HepG2 (cell line): ENCODE measurements around the gene VWCE. TPM values are rescaled to one million over a fixed set of nuclear protein-coding genes. Genes with fewer than 3 reads are reported as not detected.

ENCODE experiments used
- AHR ChIP-seq: IDR thresholded peaks from 2 replicates; pipeline ENCODE4 v1.6.1; 2018; ENCODE audit warnings: missing genetic modification reagents, missing compliant biosample characterization
- CBFB ChIP-seq: sonication (generic); formaldehyde crosslinking; IDR thresholded peaks from 2 replicates; pipeline ENCODE4 v1.4.0; 2020; ENCODE audit warnings: missing genetic modification reagents
- FOXK1 ChIP-seq: sonication (generic); formaldehyde crosslinking; IDR thresholded peaks from 2 replicates; pipeline ENCODE4 v1.4.0; 2020; ENCODE audit warnings: low read depth, missing genetic modification reagents, borderline replicate concordance
- JARID2 ChIP-seq: sonication (generic); formaldehyde crosslinking; IDR thresholded peaks from 2 replicates; pipeline ENCODE4 v1.8.1; 2023; ENCODE audit warnings: missing genetic modification reagents, inconsistent platforms; ENCODE audit not compliant: insufficient replicate concordance
- MED8 ChIP-seq: sonication (generic); formaldehyde crosslinking; IDR thresholded peaks from 2 replicates; pipeline ENCODE4 v1.8.1; 2023; ENCODE audit warnings: mild to moderate bottlenecking, missing genetic modification reagents; ENCODE audit not compliant: insufficient replicate concordance
- SMYD3 ChIP-seq: sonication (generic); formaldehyde crosslinking; IDR thresholded peaks from 2 replicates; pipeline ENCODE4 v1.8.1; 2023; ENCODE audit warnings: mild to moderate bottlenecking, missing genetic modification reagents
- SPEN ChIP-seq: sonication (generic); formaldehyde crosslinking; IDR thresholded peaks from 2 replicates; pipeline ENCODE4 v1.5.1; 2020; ENCODE audit warnings: low read depth, mild to moderate bottlenecking, missing genetic modification reagents
- WIZ ChIP-seq: sonication (generic); formaldehyde crosslinking; IDR thresholded peaks from 2 replicates; pipeline ENCODE4 v1.5.1; 2020; ENCODE audit warnings: mild to moderate bottlenecking, missing genetic modification reagents
- ZBTB3 ChIP-seq: sonication (generic); formaldehyde crosslinking; IDR thresholded peaks from 2 replicates; pipeline ENCODE4 v1.4.0; 2020; ENCODE audit warnings: low read depth, mild to moderate bottlenecking, moderate library complexity, missing genetic modification reagents, borderline replicate concordance
- ZBTB42 ChIP-seq: sonication (generic); formaldehyde crosslinking; IDR thresholded peaks from 2 replicates; pipeline ENCODE4 v1.5.0; 2020; ENCODE audit warnings: mild to moderate bottlenecking, missing genetic modification reagents
- ZFP36L1 ChIP-seq: sonication (generic); formaldehyde crosslinking; IDR thresholded peaks from 2 replicates; pipeline ENCODE4 v1.8.0; 2022; ENCODE audit warnings: mild to moderate bottlenecking, missing genetic modification reagents, moderate library complexity
- polyA plus RNA-seq, 8 experiments: library from polyadenylated mRNA; depleted of rRNA in 3 of 8; stranded (reverse) in 7 of 8; unstranded in 1 of 8; fragments of >200 nt; fragmentation: Illumina TruSeq in 4 of 8; extraction: Trizol in 4 of 8; gene quantifications; 2 replicates each; pipeline versions ENCODE4 v1.2.1 to v1.2.3, GENCODE V29; 2011 to 2016; ENCODE audit warnings: low read depth in 4 of 8, missing spikeins in 1 of 8, mixed read lengths in 1 of 8; ENCODE audit not compliant: insufficient read depth in 1 of 8
- total RNA-seq, 5 experiments: library from RNA; depleted of rRNA; stranded (reverse); fragments of >200 nt; fragmentation: Illumina TruSeq; extraction: Trizol; gene quantifications; 2 replicates each; pipeline ENCODE4 v1.2.3, GENCODE V29; 2016; ENCODE audit warnings: low read depth in 1 of 5
- TF ChIP-seq, protein P1 (sequence below): sonication (generic); formaldehyde crosslinking; IDR thresholded peaks from 2 replicates; pipeline ENCODE4 v1.8.1; 2022; ENCODE audit warnings: low read depth, mild to moderate bottlenecking, missing genetic modification reagents
- TF ChIP-seq, protein P2 (sequence below): sonication (generic); formaldehyde crosslinking; IDR thresholded peaks from 2 replicates; pipeline ENCODE4 v1.8.0; 2022; ENCODE audit warnings: missing genetic modification reagents, mild to moderate bottlenecking, moderate library complexity, borderline replicate concordance
- TF ChIP-seq, protein P3 (sequence below): sonication (generic); formaldehyde crosslinking; IDR thresholded peaks from 2 replicates; pipeline ENCODE4 v1.5.0; 2020; ENCODE audit warnings: mild to moderate bottlenecking, missing genetic modification reagents
- TF ChIP-seq, protein P4 (sequence below): IDR thresholded peaks from 2 replicates; pipeline ENCODE4 v1.6.1; 2012; ENCODE audit warnings: low read length, improper control_type of control experiment
- TF ChIP-seq, protein P5 (sequence below): sonication (generic); formaldehyde crosslinking; IDR thresholded peaks from 2 replicates; pipeline ENCODE4 v1.5.1; 2020; ENCODE audit warnings: missing genetic modification reagents, mild to moderate bottlenecking, borderline replicate concordance

The VWCE gene
- total and polyA plus RNA-seq, 2 of the 13 experiments (the other 11 are each of a cell fraction or from before 2014, with no cell fraction given), result 27.6 to 58.3 TPM

DNA sequence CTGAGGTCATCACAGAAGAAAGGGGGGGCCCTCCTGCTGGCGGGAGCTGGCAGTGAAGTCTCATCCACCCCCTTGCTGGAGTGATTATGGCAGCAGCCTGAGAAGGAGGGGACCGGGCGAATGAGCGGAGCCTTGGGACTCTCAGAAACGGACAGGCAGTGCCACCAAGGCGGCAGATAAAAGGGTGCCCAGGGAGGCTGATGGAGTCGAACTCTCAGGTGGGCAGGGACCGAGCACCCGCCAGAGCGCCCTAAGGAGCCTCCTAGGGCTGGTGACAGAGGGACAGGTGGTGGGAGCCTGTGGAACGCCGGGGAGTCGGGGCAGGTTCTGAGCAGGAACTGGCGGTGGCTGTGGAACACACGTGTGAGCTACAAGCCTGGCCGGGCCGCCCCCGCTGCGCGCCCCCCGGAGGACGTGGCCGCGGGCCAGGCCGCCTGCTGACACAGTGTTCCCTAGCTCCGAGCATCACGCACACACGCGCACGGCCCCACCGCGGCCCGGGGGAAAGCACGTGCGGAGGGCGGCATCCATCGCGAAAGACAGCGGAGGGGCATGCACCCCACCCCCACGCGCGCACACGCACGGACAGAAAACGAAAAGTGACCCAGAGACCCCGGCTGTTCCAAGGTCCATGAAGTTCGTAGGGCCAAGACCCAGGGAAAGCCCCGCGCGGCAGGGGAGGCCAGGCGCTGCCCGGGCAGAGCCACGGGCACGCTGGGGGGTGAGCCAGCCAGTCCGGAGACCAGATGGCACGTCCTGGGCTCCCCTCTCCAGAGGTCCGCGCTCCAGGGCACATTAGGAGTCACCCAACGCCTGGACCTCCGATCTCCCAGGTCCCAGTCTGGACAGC is 1.0 kb downstream of the VWCE start (continued):
- TF ChIP-seq, protein P1, sequence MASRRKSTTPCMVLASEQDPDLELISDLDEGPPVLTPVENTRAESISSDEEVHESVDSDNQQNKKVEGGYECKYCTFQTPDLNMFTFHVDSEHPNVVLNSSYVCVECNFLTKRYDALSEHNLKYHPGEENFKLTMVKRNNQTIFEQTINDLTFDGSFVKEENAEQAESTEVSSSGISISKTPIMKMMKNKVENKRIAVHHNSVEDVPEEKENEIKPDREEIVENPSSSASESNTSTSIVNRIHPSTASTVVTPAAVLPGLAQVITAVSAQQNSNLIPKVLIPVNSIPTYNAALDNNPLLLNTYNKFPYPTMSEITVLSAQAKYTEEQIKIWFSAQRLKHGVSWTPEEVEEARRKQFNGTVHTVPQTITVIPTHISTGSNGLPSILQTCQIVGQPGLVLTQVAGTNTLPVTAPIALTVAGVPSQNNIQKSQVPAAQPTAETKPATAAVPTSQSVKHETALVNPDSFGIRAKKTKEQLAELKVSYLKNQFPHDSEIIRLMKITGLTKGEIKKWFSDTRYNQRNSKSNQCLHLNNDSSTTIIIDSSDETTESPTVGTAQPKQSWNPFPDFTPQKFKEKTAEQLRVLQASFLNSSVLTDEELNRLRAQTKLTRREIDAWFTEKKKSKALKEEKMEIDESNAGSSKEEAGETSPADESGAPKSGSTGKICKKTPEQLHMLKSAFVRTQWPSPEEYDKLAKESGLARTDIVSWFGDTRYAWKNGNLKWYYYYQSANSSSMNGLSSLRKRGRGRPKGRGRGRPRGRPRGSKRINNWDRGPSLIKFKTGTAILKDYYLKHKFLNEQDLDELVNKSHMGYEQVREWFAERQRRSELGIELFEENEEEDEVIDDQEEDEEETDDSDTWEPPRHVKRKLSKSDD (CRISPR knock-in tag), result no peak
- TF ChIP-seq MED8 (CRISPR knock-in tag), result peak; percentile 50
- TF ChIP-seq ZBTB42 (CRISPR knock-in tag), result no peak
- TF ChIP-seq, protein P2, sequence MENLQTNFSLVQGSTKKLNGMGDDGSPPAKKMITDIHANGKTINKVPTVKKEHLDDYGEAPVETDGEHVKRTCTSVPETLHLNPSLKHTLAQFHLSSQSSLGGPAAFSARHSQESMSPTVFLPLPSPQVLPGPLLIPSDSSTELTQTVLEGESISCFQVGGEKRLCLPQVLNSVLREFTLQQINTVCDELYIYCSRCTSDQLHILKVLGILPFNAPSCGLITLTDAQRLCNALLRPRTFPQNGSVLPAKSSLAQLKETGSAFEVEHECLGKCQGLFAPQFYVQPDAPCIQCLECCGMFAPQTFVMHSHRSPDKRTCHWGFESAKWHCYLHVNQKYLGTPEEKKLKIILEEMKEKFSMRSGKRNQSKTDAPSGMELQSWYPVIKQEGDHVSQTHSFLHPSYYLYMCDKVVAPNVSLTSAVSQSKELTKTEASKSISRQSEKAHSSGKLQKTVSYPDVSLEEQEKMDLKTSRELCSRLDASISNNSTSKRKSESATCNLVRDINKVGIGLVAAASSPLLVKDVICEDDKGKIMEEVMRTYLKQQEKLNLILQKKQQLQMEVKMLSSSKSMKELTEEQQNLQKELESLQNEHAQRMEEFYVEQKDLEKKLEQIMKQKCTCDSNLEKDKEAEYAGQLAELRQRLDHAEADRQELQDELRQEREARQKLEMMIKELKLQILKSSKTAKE (CRISPR knock-in tag), result no peak
- TF ChIP-seq SPEN (CRISPR knock-in tag), result peak; percentile 66
- TF ChIP-seq, protein P3, sequence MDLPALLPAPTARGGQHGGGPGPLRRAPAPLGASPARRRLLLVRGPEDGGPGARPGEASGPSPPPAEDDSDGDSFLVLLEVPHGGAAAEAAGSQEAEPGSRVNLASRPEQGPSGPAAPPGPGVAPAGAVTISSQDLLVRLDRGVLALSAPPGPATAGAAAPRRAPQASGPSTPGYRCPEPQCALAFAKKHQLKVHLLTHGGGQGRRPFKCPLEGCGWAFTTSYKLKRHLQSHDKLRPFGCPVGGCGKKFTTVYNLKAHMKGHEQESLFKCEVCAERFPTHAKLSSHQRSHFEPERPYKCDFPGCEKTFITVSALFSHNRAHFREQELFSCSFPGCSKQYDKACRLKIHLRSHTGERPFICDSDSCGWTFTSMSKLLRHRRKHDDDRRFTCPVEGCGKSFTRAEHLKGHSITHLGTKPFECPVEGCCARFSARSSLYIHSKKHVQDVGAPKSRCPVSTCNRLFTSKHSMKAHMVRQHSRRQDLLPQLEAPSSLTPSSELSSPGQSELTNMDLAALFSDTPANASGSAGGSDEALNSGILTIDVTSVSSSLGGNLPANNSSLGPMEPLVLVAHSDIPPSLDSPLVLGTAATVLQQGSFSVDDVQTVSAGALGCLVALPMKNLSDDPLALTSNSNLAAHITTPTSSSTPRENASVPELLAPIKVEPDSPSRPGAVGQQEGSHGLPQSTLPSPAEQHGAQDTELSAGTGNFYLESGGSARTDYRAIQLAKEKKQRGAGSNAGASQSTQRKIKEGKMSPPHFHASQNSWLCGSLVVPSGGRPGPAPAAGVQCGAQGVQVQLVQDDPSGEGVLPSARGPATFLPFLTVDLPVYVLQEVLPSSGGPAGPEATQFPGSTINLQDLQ, result no peak
- TF ChIP-seq WIZ (CRISPR knock-in tag), result peak; percentile 68; the same call in 1 of the 2 replicates
- TF ChIP-seq, protein P4, sequence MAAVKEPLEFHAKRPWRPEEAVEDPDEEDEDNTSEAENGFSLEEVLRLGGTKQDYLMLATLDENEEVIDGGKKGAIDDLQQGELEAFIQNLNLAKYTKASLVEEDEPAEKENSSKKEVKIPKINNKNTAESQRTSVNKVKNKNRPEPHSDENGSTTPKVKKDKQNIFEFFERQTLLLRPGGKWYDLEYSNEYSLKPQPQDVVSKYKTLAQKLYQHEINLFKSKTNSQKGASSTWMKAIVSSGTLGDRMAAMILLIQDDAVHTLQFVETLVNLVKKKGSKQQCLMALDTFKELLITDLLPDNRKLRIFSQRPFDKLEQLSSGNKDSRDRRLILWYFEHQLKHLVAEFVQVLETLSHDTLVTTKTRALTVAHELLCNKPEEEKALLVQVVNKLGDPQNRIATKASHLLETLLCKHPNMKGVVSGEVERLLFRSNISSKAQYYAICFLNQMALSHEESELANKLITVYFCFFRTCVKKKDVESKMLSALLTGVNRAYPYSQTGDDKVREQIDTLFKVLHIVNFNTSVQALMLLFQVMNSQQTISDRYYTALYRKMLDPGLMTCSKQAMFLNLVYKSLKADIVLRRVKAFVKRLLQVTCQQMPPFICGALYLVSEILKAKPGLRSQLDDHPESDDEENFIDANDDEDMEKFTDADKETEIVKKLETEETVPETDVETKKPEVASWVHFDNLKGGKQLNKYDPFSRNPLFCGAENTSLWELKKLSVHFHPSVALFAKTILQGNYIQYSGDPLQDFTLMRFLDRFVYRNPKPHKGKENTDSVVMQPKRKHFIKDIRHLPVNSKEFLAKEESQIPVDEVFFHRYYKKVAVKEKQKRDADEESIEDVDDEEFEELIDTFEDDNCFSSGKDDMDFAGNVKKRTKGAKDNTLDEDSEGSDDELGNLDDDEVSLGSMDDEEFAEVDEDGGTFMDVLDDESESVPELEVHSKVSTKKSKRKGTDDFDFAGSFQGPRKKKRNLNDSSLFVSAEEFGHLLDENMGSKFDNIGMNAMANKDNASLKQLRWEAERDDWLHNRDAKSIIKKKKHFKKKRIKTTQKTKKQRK, result no peak
- no peak for TF ChIP-seq CBFB (CRISPR knock-in tag)
- TF ChIP-seq, protein P5, sequence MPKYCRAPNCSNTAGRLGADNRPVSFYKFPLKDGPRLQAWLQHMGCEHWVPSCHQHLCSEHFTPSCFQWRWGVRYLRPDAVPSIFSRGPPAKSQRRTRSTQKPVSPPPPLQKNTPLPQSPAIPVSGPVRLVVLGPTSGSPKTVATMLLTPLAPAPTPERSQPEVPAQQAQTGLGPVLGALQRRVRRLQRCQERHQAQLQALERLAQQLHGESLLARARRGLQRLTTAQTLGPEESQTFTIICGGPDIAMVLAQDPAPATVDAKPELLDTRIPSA (CRISPR knock-in tag), result no peak
- TF ChIP-seq ZBTB3 (CRISPR knock-in tag), result peak; percentile 21; the same call in 1 of the 2 replicates
- TF ChIP-seq ZFP36L1 (CRISPR knock-in tag), result no peak
- TF ChIP-seq JARID2 (CRISPR knock-in tag), result no peak
- TF ChIP-seq SMYD3 (CRISPR knock-in tag), result no peak; the same call in 1 of the 2 replicates
- peak; percentile 26; the same call in 1 of the 2 replicates for TF ChIP-seq FOXK1 (CRISPR knock-in tag)
- TF ChIP-seq AHR (CRISPR knock-in tag), result no peak
